ENCODE measurements around the gene UPK1B. TPM values are rescaled to one million over a fixed set of nuclear protein-coding genes. Genes with fewer than 3 reads are reported as not detected.

The UPK1B gene
- polyA plus RNA-seq, 3 donors = 8.6 to 10.1 (median 9.6) TPM

GRCh38 chr3:119175872-119176756, 2.7 kb downstream of the UPK1B start:
- DNase-seq (ENCODE audit: low read depth in 3 of 3, low spot score in 2 of 3) = no peak

- DNase-seq (ENCODE audit: low read depth in 3 of 3, low spot score in 2 of 3) = no peak
These were observed 3.4 kb downstream of the UPK1B start for GRCh38 chr3:119176778-119177177.

- DNase-seq (ENCODE audit: low read depth in 3 of 3, low spot score in 2 of 3) = no peak
These were observed 3.9 kb downstream of the UPK1B start for GRCh38 chr3:119177321-119177720.

DNA sequence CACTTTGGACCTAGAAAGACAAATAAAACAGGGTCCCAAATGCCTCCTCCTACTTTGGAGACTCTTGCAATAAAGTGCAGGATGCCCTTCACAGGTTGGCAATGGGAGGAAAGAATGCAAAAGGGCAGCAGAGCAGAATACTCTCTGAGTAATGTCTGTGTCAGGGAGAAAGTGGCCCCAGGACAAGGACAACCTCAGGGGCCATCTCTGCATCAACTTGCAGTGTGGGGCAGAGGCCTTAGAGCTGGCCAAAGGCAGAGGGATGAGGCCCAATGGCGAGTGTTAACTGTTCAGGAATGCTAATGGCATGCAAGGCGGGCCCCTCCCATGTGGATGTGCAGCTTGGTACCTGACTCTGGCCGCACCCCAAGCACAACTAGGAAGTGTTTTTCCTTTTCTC, 8.4 kb downstream of the UPK1B start:
- no peak for DNase-seq (ENCODE audit: low read depth in 3 of 3, low spot score in 2 of 3)

GRCh38 chr3:119184111-119184510, 10.7 kb downstream of the UPK1B start:
- DNase-seq (ENCODE audit: low read depth in 3 of 3, low spot score in 2 of 3) = no peak

- DNase-seq (ENCODE audit: low read depth in 3 of 3, low spot score in 2 of 3) = no peak
These were observed 11.6 kb downstream of the UPK1B start for GRCh38 chr3:119184796-119185570.

DNA sequence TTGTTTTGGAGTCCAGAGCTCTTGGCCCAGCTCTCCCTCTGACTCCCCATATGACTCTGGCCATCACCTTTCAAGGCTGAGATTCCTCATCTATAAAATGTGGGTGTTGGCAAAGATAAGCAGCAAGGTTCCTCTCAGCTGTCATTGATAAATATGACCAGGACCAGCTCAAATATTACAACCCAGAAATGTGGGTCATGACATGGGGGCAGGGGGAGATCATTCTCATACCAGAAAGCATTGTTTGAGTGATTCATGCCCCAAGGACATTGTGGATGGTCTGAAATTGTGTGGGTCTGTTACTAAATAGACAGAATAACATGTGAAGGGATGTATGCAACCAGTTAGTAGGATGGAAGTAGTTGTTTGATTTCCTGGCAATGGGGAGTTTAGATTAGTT, 13.9 kb downstream of the UPK1B start:
- no peak for DNase-seq (ENCODE audit: low read depth in 3 of 3, low spot score in 2 of 3)

DNA sequence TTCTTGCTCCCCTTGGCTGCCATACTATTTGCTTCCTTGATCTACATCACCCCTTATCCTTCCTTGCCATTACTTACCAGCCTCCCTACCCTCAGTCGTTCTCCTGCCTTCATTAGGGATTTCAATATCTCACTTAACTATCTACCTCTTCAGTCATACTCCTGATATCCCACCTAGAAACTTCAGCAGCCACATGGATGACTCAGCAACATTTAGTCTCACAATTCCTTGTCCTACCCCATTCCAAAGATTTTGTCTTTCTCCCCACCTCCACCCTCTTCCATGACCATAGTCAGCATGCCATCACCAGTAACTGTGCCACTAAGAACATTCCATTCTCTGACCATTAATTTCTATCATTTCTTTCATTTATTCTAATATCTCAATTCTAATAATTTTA, 18.4 kb downstream of the UPK1B start:
- no peak for DNase-seq (ENCODE audit: low read depth in 3 of 3, low spot score in 2 of 3)

GRCh38 chr3:119194237-119195150, 21.1 kb downstream of the UPK1B start:
- no peak for DNase-seq (ENCODE audit: low read depth in 3 of 3, low spot score in 2 of 3)

GRCh38 chr3:119195151-119195476, 21.7 kb downstream of the UPK1B start:
- DNase-seq (ENCODE audit: low read depth in 3 of 3, low spot score in 2 of 3) = no peak

DNA sequence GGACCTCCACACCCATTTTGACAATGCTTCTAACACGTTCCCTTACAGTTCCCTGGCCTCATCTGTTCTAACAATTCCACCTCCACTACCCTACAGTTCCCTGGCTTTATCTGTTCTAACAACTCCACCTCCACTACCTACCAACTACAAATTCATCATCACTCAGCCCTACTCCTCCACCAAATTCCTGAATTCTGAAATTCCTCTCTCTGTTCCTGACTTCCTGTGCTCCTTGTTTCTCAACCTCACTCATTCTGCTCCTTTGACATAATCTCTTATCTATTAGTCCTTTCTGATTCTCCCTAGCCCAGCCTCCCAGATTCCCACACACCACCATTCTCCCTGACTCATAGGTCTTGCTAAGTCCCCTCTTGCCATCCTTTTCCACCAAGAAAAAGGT, 22.5 kb downstream of the UPK1B start:
- no peak for DNase-seq (ENCODE audit: low read depth in 3 of 3, low spot score in 2 of 3)

DNA sequence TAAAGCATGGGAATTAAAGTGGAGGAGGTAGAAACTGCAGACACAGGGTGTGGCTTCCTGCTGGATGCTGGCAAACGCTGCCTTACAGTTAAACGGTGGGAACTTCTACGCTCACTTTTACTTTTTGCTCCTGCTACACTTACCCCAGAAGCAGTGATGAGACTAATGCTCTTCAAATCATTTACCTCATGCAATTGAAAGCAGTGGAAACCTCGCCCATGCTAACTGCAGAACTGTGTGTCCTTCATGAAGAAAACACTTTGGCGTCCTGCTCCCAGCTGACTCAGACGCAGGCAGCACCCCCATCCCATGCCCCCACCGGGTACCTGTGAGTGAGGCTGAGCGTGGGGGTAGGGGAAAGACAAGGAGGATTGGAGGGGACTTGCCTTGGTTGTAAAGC, 31.8 kb downstream of the UPK1B start:
- no peak for DNase-seq (ENCODE audit: low read depth in 3 of 3, low spot score in 2 of 3)

DNA sequence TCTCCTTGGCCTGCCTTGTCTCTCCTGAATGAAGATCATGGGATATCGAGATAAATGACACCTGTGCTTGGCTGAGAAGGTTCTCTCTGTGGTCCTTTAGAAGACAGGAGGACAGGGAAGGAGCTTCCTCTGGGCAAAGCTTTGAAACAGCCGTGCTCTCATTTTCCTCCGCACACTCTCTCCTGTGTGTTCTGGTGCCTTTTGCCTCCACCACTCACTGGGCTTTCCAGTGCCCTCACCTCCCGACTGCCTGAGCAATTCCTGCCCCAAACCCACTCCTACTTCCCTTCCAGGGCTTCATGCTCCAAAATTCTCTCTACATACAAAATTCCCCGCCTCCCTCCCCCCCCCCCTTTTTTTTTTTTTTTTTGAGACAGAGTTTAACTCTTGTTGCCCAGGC, 32.3 kb downstream of the UPK1B start:
- no peak for DNase-seq (ENCODE audit: low read depth in 3 of 3, low spot score in 2 of 3)

DNA sequence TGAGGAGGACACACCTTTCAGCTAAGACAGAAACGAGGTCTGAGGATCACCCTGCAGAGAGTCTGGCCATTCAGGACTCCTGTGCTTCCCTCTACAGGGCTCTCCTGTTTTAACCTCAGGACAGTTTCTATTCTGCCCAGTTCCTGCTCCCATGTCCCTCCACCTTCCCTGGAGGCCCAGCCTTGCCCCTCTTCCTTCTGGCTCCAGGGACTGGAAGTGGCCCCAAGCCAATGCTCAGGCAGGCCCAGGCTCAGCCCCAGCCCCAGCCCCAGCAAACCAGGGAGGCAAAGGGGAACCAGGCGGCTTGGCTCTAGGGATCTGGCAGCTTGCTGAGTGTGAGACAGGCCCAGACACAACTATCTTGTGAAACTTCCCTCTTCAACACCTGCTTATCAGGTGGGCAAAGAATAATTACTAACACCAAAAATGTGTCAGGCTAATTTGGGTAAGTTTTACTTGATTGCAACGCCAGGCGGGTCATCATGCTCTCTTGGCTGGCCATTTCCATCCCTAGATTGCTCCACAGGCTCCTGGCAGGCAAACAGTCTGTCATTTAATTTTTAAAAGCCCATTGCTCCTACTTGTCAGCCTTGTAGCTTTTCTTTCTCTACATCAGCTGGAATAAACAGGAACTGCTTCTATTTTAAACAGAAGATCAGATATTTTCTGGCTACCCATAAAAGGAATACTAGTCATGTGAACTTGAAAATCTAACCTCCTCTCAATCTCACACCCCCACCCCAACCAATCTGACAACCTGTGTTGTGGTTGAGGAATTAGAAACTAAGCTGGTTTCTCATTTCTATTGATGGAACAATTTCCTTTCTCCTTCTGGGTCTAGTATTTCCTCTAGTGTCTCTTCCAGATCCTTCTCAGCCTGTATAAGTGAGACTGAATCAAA, 33.5 kb downstream of the UPK1B start:
- no peak for DNase-seq (ENCODE audit: low read depth in 3 of 3, low spot score in 2 of 3)

GRCh38 chr3:119207512-119207875, 34.1 kb downstream of the UPK1B start:
- no peak for DNase-seq (ENCODE audit: low read depth in 3 of 3, low spot score in 2 of 3)

GRCh38 chr3:119211193-119211592, 37.8 kb downstream of the UPK1B start:
- DNase-seq (ENCODE audit: low read depth in 3 of 3, low spot score in 2 of 3) = peak in 1 of 3 donors; percentile 5

- no peak for DNase-seq (ENCODE audit: low read depth in 3 of 3, low spot score in 2 of 3)
These were observed 38.4 kb downstream of the UPK1B start for GRCh38 chr3:119211803-119212202.

DNA sequence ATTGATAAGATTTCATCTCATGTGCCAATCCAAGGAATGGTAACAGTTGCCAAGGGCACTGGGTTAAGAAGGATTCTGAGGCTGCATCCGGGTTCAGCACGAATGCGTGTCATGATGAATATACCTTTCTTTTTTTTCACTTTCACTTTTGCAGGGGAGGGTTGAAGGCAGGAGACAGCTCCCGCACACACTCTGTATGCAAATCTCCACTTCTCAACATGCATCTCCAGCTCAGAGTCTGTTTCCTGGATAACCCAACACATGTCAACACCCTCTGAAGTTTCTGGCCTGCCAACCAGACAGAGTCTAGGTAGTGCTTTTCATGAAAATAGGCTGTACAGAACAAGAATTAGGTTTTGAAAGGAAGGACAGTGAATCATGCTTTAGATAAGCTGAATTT, 45.7 kb downstream of the UPK1B start:
- no peak for DNase-seq (ENCODE audit: low read depth in 3 of 3, low spot score in 2 of 3)

- DNase-seq (ENCODE audit: low read depth in 3 of 3, low spot score in 2 of 3) = no peak
These were observed 46.8 kb downstream of the UPK1B start for GRCh38 chr3:119220198-119220597.
